Endothelial cell of umbilical vein (primary cell): ENCODE data around the gene GTPBP3.

Source experiments
- CTCF ChIP-seq, 2 donors: IDR thresholded peaks; 1 replicate in 1 of 2; 2 replicates in 1 of 2; pipeline ENCODE4 v1.5.1; 2011; ENCODE audit warnings: low read length in 2 of 2, mild to moderate bottlenecking in 2 of 2, moderate library complexity in 2 of 2, control low read depth in 1 of 2, inconsistent platforms in 1 of 2, low read depth in 1 of 2; ENCODE audit not compliant: insufficient read depth in 1 of 2; ENCODE audit errors: extremely low read depth in 1 of 2
- EZH2 ChIP-seq: IDR thresholded peaks from 2 replicates; pipeline ENCODE4 v1.6.1; 2012; ENCODE audit warnings: borderline replicate concordance, low read depth, mild to moderate bottlenecking, moderate library complexity, low read length, inconsistent platforms; ENCODE audit not compliant: severe bottlenecking
- JUN ChIP-seq: IDR thresholded peaks from 2 replicates; pipeline ENCODE4 v1.6.1; 2011; ENCODE audit warnings: borderline replicate concordance, low read depth; ENCODE audit not compliant: insufficient read length, insufficient read depth
- MYC ChIP-seq: IDR thresholded peaks from one replicate; pipeline ENCODE4 v1.6.1; 2011; ENCODE audit warnings: mild to moderate bottlenecking, low read depth, low read length
- POLR2A ChIP-seq: IDR thresholded peaks from 2 replicates; pipeline ENCODE4 v1.6.1; 2012; ENCODE audit warnings: low read depth, mild to moderate bottlenecking, control low read depth, low read length
- POLR2AphosphoS5 ChIP-seq: IDR thresholded peaks from 2 replicates; pipeline ENCODE4 v1.6.1; 2012; ENCODE audit warnings: low read depth, mild to moderate bottlenecking, control low read depth, low read length, moderate library complexity; ENCODE audit not compliant: insufficient read depth

- TF ChIP-seq CTCF (IDR thresholded peaks at IDR 0.05; ENCODE audit: extremely low read depth in 1 of 2, insufficient read depth in 1 of 2, low read depth in 1 of 2, low read length in 2 of 2): no peak
- no peak for TF ChIP-seq POLR2AphosphoS5
- no peak for TF ChIP-seq EZH2
- no peak for TF ChIP-seq POLR2A
- no peak for TF ChIP-seq JUN
- no peak for TF ChIP-seq MYC
Observed at GRCh38 chr19:17326595-17326966, 10.8 kb upstream of the GTPBP3 start.
